GM21717 (cell line): ENCODE measurements around the gene CASP2.
"Not testable (repeated sequence)": the region's sequence is repeated elsewhere in the genome, so short reads cannot be mapped to it uniquely, and the experiment has no call there.

Experiments
- ATAC-seq: cut with Tn5 transposase; IDR thresholded peaks from one replicate; pipeline ENCODE4 v1.9.1; 2021; ENCODE audit warnings: mild to moderate bottlenecking, moderate library complexity; ENCODE audit not compliant: unreplicated experiment

The CASP2 gene

GRCh38 chr7:143289888-143290287 lies 1.7 kb downstream of the CASP2 start:
- not testable (repeated sequence) for ATAC-seq

- ATAC-seq: no peak
These were observed 2.1 kb downstream of the CASP2 start for GRCh38 chr7:143290293-143290692.

GRCh38 chr7:143292876-143293275 lies 4.7 kb downstream of the CASP2 start:
- ATAC-seq: no peak

DNA sequence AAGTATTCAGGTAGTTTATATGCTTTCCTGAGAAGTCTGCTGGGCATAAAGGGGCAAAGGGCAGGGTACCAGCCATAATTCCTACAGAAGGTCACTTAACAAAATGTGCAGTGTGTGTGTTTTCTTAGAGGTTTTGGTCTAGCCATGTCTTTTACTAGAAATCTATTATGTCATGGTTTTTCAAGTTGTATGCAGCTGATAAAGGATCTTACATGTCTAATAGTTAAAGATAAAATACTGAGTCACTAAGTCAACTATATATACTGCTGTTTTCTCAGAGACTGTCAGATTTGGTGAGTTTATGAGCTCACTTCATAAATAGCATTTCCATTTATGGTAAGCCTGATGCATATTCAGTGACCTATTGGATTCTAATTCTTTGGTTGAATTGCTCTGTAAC lies 7.7 kb downstream of the CASP2 start:
- no peak for ATAC-seq

DNA sequence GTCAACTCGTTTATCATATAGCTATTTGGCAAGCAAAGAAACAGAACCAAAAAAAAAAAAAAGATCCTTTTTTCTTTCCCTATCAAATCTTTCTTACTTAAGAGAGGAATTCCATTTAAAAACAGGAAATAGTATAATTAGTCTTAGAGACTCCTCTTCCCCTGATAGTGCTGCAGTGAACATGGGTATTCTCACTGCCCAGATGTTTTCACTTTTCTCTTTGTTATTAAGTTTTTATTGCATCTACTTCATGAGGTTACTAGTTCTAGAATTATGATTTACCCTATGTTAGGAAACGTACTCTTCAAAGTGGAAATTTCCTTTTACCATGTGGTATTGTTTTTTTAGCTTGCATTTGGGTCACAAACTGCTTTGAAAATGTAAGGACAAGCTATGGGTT lies 8.5 kb downstream of the CASP2 start:
- no peak for ATAC-seq

DNA sequence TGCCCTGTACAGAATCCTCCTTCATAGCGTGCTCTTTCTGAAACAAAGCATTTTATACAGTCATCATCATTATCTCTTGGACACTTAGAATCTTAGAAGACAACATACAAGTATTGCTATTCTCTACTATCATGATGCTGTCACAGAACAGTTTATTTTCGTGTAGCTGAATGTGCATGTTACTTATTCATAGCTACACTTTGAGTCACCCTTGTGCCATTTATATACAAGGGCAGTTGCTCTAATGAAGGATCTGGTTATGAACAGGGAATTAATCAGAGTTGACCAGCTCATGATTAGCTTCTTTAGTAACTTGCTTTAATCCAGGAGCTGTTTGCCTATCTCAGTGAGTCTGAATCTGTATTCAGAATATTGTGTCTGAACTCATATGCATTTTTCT lies 11.2 kb downstream of the CASP2 start:
- ATAC-seq: no peak

DNA sequence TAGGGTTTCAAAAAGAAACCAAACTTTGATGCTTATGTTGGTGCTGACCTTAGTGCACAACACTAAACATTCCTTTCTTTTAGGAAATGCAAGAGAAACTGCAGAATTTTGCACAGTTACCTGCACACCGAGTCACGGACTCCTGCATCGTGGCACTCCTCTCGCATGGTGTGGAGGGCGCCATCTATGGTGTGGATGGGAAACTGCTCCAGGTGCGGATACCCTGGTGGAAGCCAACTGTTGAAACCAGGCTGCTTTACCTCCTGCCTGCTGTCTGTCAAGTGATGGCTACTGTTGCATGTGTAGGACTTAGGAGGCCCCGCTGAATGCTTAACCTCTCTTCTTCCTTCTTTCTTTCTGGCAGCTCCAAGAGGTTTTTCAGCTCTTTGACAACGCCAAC lies 11.7 kb downstream of the CASP2 start:
- ATAC-seq: peak; percentile 58

DNA sequence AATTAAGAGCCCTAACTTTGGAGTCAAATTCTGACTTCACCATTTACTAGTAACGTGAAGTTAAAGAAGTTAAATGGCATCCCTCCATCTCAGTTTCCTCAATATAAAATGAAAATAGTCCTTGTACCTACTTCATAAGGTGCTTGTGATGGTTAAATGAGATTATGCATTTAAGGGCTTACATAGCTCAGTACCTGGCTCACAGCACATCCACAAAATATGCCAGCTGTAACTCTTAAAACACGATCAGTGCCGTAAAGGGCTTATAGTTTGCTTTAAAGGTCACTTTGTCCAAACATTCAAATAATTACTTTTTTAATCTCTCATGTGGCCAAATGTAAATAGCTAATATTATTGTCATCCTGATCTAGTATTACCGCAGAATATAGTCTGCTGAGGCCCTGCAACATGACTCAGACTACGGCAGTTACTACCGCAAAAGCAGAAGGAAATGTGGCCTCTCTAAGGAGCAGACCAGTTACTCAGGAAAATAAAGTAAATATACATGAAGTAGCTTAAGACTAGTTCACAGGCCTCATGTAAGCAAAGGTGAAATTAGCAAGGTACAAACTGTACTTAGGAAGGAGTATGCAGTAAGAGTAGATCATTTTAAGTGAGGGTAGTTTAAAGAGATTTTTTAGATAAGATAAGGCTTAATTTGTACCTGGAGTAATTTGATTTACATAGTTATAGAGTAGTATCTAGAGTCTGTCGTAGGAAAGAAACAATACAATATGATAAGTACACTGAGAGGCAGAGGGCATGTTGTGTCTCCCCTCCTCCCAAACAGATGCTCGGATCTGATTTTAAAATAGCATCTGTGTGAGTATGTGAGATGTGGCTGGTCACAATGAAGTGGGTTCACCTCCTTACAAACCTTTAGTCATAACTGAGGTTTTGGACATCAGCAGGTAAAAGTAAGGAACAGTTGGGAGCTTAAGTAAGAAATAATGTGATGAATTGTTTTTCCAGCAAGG lies 13.1 kb downstream of the CASP2 start:
- ATAC-seq: no peak

GRCh38 chr7:143303733-143304132 lies 15.6 kb downstream of the CASP2 start:
- no peak for ATAC-seq

GRCh38 chr7:143304938-143305337 lies 16.8 kb downstream of the CASP2 start:
- no peak for ATAC-seq

GRCh38 chr7:143305423-143306070 lies 17.4 kb downstream of the CASP2 start:
- ATAC-seq: peak; percentile 72

GRCh38 chr7:143308632-143309031 lies 20.5 kb downstream of the CASP2 start:
- ATAC-seq: no peak

- ATAC-seq: no peak
These were observed 26.0 kb downstream of the CASP2 start for GRCh38 chr7:143314127-143314526.

DNA sequence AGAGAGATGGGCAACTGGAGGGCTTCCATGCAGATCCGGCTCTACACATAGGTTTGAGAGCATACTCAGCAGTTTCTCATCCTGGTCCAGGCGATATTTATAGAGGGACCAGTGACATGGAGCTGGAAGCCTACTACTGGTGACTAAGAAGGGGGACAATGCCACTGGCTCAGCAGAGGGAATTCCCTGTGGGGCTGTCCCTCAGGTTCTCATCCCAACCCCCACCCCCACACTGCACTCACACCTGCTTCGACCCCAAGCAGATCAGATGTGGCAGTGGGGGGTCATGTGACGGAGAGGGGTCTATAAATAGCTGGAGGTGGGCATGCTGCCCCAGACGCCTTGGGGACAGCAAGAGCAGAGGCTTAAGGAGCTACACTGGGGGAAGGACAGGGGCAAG lies 27.6 kb downstream of the CASP2 start, which contains the start of gene CLCN1:
Gene CLCN1 (plus strand): TSS at position 336 of the 400 bp plus-strand sequence. CDS start 102 bp downstream, outside the sequence.
- ATAC-seq: no peak

- no peak for ATAC-seq
These were observed 28.3 kb downstream of the CASP2 start for GRCh38 chr7:143316492-143316891.

DNA sequence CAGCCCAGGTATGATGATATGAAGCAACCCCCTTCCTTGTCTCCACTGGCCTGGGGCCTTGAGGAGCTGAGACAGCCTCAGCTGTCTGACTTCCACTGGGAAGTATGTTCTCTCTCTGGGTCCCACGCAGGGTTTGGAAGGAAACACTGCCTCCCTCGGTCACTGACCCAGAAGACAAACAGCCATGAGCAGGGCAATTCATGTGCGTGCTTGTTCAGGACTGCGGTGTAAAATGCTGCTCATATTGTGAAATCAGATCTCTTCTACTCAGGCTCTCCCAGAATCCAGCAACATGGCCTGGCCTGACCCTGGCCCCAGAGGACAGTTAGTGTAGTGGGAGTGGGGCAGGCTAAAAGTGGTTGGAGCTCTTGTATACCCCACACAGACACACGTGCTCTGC lies 30.5 kb downstream of the CASP2 start:
- no peak for ATAC-seq

DNA sequence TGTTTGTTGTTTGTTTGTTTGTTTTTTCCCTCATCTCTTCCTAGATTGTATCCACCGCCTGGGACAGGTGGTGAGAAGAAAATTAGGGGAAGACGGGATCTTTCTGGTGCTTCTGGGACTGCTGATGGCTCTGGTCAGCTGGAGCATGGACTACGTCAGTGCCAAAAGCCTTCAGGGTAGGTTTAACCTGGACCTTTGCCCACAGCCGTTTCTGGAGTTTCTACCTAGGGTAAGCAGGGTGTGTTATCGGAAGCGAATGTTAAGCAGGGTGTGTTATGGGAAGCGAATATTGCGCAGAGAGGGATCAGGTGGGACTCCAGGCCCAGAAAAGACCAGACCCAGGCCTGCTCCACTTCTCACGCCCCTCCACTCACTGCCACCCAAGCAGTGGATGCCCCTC lies 32.5 kb downstream of the CASP2 start:
- no peak for ATAC-seq

DNA sequence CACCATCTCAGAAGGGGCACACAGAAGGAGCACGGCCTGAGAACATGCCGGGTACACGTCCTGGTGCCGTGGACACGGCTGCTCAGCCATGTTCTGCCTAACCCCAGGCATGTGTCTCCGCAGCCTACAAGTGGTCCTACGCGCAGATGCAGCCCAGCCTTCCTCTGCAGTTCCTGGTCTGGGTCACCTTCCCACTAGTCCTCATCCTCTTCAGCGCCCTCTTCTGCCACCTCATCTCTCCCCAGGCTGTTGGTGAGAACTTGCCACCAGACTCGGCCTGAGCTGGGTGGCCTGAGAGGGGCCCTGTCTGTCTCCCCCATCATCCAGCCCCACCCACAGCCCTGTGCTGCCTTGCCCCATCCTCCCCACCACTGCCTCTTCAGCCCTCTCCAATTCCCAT lies 33.1 kb downstream of the CASP2 start:
- no peak for ATAC-seq

DNA sequence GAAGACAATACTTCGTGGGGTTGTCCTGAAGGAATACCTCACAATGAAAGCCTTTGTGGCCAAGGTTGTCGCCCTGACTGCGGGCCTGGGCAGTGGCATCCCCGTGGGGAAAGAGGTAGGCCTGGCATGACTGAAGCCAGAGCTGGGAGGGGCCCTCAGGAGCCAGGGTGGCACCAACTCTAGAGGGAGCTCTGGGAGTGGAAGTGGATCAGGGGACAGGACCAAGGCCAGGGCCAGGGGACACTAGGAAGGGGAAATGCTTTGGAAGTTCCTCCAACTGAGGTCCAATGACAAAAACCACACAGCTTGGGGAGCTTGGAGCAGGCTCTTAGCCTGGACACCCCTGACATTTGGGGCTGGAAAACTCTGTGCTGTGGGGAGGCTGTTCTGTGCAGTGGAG lies 33.6 kb downstream of the CASP2 start:
- ATAC-seq: no peak

- no peak for ATAC-seq
These were observed 34.8 kb downstream of the CASP2 start for GRCh38 chr7:143322760-143323633.

DNA sequence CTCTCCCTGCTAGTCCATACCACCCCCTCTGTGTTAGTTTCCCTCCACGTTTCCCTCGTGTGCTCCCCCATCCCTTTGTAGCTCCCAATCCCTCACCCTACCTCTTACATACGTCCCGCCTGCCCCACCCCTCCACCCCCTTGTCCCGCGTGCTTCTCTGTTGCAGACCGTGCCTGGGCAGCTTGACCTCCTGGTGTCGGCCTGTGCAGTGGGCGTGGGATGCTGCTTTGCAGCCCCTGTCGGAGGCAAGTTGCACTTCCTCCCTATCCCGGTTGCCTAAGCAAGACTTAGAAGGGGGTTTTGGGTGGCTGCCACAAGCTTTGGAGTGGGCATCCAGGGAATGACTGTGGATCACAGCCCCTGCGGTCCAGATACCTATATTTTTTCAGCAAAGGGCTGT lies 35.5 kb downstream of the CASP2 start:
- no peak for ATAC-seq
